Endothelial cell of umbilical vein (primary cell): ENCODE results near the gene TSPAN10. TPM values are rescaled to one million over a fixed set of nuclear protein-coding genes. Genes with fewer than 3 reads are reported as not detected.

Source experiments
- BruUV-seq: library from RNA; stranded (reverse); fragments of 400-500 nt; replicated peaks from 2 replicates; lab custom pipeline; 2021; lab: Mats Ljungman, UMichigan
- CTCF ChIA-PET: fragments of 300-600, 350-600 bp; sonication (Branson Sonifier 250); formaldehyde crosslinking; loops from one replicate; lab custom pipeline; 2021; ENCODE audit warnings: antibody characterized with exemption, inconsistent platforms; lab: Charles Lee
- POLR2A ChIA-PET: fragments of 300-600, 350-600 bp; sonication (Branson Sonifier 250); formaldehyde crosslinking; loops from one replicate; lab custom pipeline; 2021; ENCODE audit warnings: antibody characterized with exemption, inconsistent platforms; lab: Charles Lee
- DNase-seq: peaks from one replicate; pipeline ENCODE4 v3.0.0-alpha.2; 2011; ENCODE audit warnings: low read depth, low spot score
- FAIRE-seq: peaks from 2 replicates; lab custom pipeline; 2011; peaks lifted over from hg19 to GRCh38; lab: Jason Lieb, UNC
- H2AFZ ChIP-seq: 2 replicates; pipeline ENCODE4 v1.6.0; 2012; ENCODE audit warnings: low read depth, low read length, control low read depth, inconsistent platforms
- H3K27ac ChIP-seq: 2 replicates; pipeline ENCODE4 v1.5.1; 2011; ENCODE audit warnings: low read depth, mild to moderate bottlenecking, control low read depth, low read length, moderate library complexity; ENCODE audit not compliant: insufficient read depth
- H3K27me3 ChIP-seq, 2 experiments: 2 replicates each; pipeline versions ENCODE4 v1.6.0 to v1.6.1; 2011; ENCODE audit warnings: low read length in 2 of 2, mixed read lengths in 1 of 2; ENCODE audit not compliant: control insufficient read depth in 2 of 2, insufficient read depth in 2 of 2
- H3K36me3 ChIP-seq, 2 experiments: 2 replicates in 1 of 2; 3 replicates in 1 of 2; pipeline ENCODE4 v1.5.1; 2011; ENCODE audit warnings: low read length in 2 of 2, mild to moderate bottlenecking in 1 of 2, moderate library complexity in 1 of 2; ENCODE audit not compliant: control insufficient read depth in 2 of 2, insufficient read depth in 2 of 2; ENCODE audit errors: extremely low read depth in 1 of 2
- H3K4me1 ChIP-seq: 3 replicates; pipeline ENCODE4 v1.5.1; 2011; ENCODE audit warnings: mild to moderate bottlenecking, low read length; ENCODE audit not compliant: control insufficient read depth, insufficient read depth; ENCODE audit errors: extremely low read depth
- H3K4me2 ChIP-seq: 2 replicates; pipeline ENCODE4 v1.6.1; 2011; ENCODE audit warnings: low read length, control low read depth, mixed read lengths; ENCODE audit not compliant: insufficient read depth
- H3K4me3 ChIP-seq, 3 experiments: fragments of 200-600 bp in 1 of 3; sonication (generic), shearing (Covaris generic) in 1 of 3; replicated peaks in 1 of 3; 2 replicates each; pipeline ENCODE4 v1.5.1; 2011 to 2016; ENCODE audit warnings: control low read depth in 3 of 3, low read length in 3 of 3, mild to moderate bottlenecking in 2 of 3, inconsistent platforms in 1 of 3, low read depth in 1 of 3, moderate library complexity in 1 of 3; ENCODE audit not compliant: insufficient read depth in 1 of 3
- H3K79me2 ChIP-seq: 2 replicates; pipeline ENCODE4 v1.6.0; 2012; ENCODE audit warnings: low read length, inconsistent platforms; ENCODE audit not compliant: control insufficient read depth, insufficient read depth
- H3K9ac ChIP-seq: replicated peaks from 2 replicates; pipeline ENCODE3; 2011; ENCODE audit warnings: low read length, control low read depth; ENCODE audit not compliant: insufficient read depth; ENCODE audit errors: extremely low read depth
- H3K9me1 ChIP-seq: replicated peaks from 3 replicates; pipeline ENCODE4 v1.6.0; 2011; ENCODE audit warnings: mild to moderate bottlenecking, low read length; ENCODE audit not compliant: control insufficient read depth, insufficient read depth; ENCODE audit errors: extremely low read depth
- H3K9me3 ChIP-seq: replicated peaks from 2 replicates; pipeline ENCODE4 v1.5.1; 2012; ENCODE audit warnings: low read length, inconsistent platforms; ENCODE audit not compliant: control insufficient read depth, insufficient read depth
- H4K20me1 ChIP-seq: replicated peaks from 2 replicates; pipeline ENCODE3; 2011; ENCODE audit warnings: mild to moderate bottlenecking, low read length; ENCODE audit not compliant: control insufficient read depth, insufficient read depth; ENCODE audit errors: extremely low read depth
- EZH2 ChIP-seq: IDR thresholded peaks from 2 replicates; pipeline ENCODE4 v1.6.1; 2012; ENCODE audit warnings: borderline replicate concordance, low read depth, mild to moderate bottlenecking, moderate library complexity, low read length, inconsistent platforms; ENCODE audit not compliant: severe bottlenecking
- FOS ChIP-seq: IDR thresholded peaks from 2 replicates; pipeline ENCODE4 v1.6.1; 2011; ENCODE audit warnings: mild to moderate bottlenecking, low read length, moderate library complexity, borderline replicate concordance; ENCODE audit not compliant: insufficient read depth
- GATA2 ChIP-seq: IDR thresholded peaks from 2 replicates; pipeline ENCODE4 v1.7.0; 2011; ENCODE audit warnings: low read depth, mild to moderate bottlenecking, moderate library complexity, mixed read lengths, low read length; ENCODE audit not compliant: insufficient read length, insufficient read depth
- JUN ChIP-seq: IDR thresholded peaks from 2 replicates; pipeline ENCODE4 v1.6.1; 2011; ENCODE audit warnings: borderline replicate concordance, low read depth; ENCODE audit not compliant: insufficient read length, insufficient read depth
- MYC ChIP-seq: IDR thresholded peaks from one replicate; pipeline ENCODE4 v1.6.1; 2011; ENCODE audit warnings: mild to moderate bottlenecking, low read depth, low read length
- POLR2A ChIP-seq: IDR thresholded peaks from 2 replicates; pipeline ENCODE4 v1.6.1; 2012; ENCODE audit warnings: low read depth, mild to moderate bottlenecking, control low read depth, low read length
- POLR2AphosphoS5 ChIP-seq: IDR thresholded peaks from 2 replicates; pipeline ENCODE4 v1.6.1; 2012; ENCODE audit warnings: low read depth, mild to moderate bottlenecking, control low read depth, low read length, moderate library complexity; ENCODE audit not compliant: insufficient read depth
- dilution Hi-C: fragments of 300-500 bp; cut with MboI; formaldehyde crosslinking; loops from one replicate; pipeline ENCODE4 v1.15.0; 2019; ENCODE audit warnings: low sequenced_read_pairs; ENCODE audit not compliant: extremely low pct_ligation_motif_present
- intact Hi-C: fragments of 100-400 bp; cut with micrococcal nuclease; formaldehyde crosslinking; loops from one replicate; pipeline ENCODE4 v1.10.0; 2022
- polyA plus RNA-seq, 4 experiments: library from polyadenylated mRNA; depleted of rRNA in 3 of 4; stranded (reverse) in 3 of 4; unstranded in 1 of 4; fragments of >200 nt; gene quantifications; 2 replicates each; pipeline versions ENCODE4 v1.2.1 to v1.2.3, GENCODE V29; 2011 to 2012; ENCODE audit warnings: missing spikeins in 1 of 4
- total RNA-seq: library from RNA; stranded (reverse); gene quantifications from 2 replicates; pipeline ENCODE4 v1.2.3, GENCODE V29; 2021
- TF ChIP-seq, protein P1 (sequence below): IDR thresholded peaks from 2 replicates; pipeline ENCODE4 v1.6.1; 2011; ENCODE audit not compliant: insufficient read depth, insufficient read length
- TF ChIP-seq, protein P2 (sequence below), 2 donors: IDR thresholded peaks; 1 replicate in 1 of 2; 2 replicates in 1 of 2; pipeline ENCODE4 v1.5.1; 2011; ENCODE audit warnings: low read length in 2 of 2, mild to moderate bottlenecking in 2 of 2, moderate library complexity in 2 of 2, control low read depth in 1 of 2, inconsistent platforms in 1 of 2, low read depth in 1 of 2; ENCODE audit not compliant: insufficient read depth in 1 of 2; ENCODE audit errors: extremely low read depth in 1 of 2

TSPAN10 gene
- total and polyA plus RNA-seq, 2 donors (not counting 3 experiments of a cell fraction or from before 2014, with no cell fraction given) = 0.91 to 1.1 TPM

DNA sequence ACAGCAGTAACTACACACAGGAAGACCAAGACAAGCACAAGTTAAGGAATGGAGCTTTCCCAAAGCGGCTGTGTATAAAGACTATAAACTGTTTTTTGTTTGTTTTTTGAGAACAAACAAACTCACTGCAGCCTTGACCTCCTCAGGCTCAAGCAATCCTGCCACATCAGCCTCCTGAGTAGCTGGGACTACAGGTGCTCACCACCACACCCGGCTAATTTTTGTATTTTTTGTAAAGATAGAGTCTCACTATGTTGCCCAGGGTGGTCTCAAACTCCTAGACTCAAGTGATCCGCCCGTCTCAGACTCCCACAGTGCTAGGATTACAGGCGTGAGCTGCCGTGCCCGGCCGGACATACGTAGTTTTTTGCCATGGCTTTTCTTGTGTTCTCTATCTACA is 23.4 kb downstream of the TSPAN10 start:
- H2AFZ ChIP-seq = no peak overlapping the region
- H3K9ac ChIP-seq = no peak overlapping the region
- no peak for FAIRE-seq
- dilution Hi-C loops = no loop called here
- DNase-seq = no peak
- no peaks in the 10 kb centered on the region for H3K27me3 ChIP-seq
- TF ChIP-seq GATA2 (no peak), FOS (no peak), EZH2 (no peak), JUN (no peak), MYC (no peak), POLR2AphosphoS5 (no peak), POLR2A (no peak)
- TF ChIP-seq, protein P1, sequence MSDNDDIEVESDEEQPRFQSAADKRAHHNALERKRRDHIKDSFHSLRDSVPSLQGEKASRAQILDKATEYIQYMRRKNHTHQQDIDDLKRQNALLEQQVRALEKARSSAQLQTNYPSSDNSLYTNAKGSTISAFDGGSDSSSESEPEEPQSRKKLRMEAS = no peak
- TF ChIP-seq, protein P2, sequence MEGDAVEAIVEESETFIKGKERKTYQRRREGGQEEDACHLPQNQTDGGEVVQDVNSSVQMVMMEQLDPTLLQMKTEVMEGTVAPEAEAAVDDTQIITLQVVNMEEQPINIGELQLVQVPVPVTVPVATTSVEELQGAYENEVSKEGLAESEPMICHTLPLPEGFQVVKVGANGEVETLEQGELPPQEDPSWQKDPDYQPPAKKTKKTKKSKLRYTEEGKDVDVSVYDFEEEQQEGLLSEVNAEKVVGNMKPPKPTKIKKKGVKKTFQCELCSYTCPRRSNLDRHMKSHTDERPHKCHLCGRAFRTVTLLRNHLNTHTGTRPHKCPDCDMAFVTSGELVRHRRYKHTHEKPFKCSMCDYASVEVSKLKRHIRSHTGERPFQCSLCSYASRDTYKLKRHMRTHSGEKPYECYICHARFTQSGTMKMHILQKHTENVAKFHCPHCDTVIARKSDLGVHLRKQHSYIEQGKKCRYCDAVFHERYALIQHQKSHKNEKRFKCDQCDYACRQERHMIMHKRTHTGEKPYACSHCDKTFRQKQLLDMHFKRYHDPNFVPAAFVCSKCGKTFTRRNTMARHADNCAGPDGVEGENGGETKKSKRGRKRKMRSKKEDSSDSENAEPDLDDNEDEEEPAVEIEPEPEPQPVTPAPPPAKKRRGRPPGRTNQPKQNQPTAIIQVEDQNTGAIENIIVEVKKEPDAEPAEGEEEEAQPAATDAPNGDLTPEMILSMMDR (IDR thresholded peaks at IDR 0.05; ENCODE audit: extremely low read depth in 1 of 2, insufficient read depth in 1 of 2, low read depth in 1 of 2, low read length in 2 of 2) = no peak
- no peak overlapping the region for H3K4me2 ChIP-seq
- H3K36me3 ChIP-seq = peaks cover 0 to 3% of the 10 kb centered on the region in 2 experiments
- no peaks in the 10 kb centered on the region for H3K9me1 ChIP-seq
- peaks cover 5% of the 10 kb centered on the region for H3K79me2 ChIP-seq
- intact Hi-C loops = no loop called here
- BruUV-seq = no TSS peak
- H3K27ac ChIP-seq = no peak overlapping the region
- no peaks in the 10 kb centered on the region for H3K9me3 ChIP-seq
- CTCF ChIA-PET = no interaction called here
- H3K4me1 ChIP-seq = peaks cover 13% of the 10 kb centered on the region
- POLR2A ChIA-PET = no interaction called here
- H3K4me3 ChIP-seq = no peak overlapping the region
- H4K20me1 ChIP-seq = no peaks in the 10 kb centered on the region
